Activated T-helper 17 cell treated with anti-CD3 and anti-CD28 coated beads, Interleukin-2, amount 50 U/mL, for 72 hours (primary cell): ENCODE measurements around the gene CCDC28A. TPM values are rescaled to one million over a fixed set of nuclear protein-coding genes. Genes with fewer than 3 reads are reported as not detected.

Experiments
- ATAC-seq: fragments of 150-1000 bp; cut with Tn5 transposase; replicated peaks from 2 replicates; pipeline ENCODE4 v1.10.0; 2021; ENCODE audit warnings: mild to moderate bottlenecking, moderate library complexity
- H3K27ac Mint-ChIP-seq: one replicate; pipeline ENCODE4 v1.8.0; 2022; ENCODE audit warnings: mixed read lengths
- H3K27me3 Mint-ChIP-seq: one replicate; pipeline ENCODE4 v1.8.0; 2022; ENCODE audit warnings: mixed read lengths
- H3K36me3 Mint-ChIP-seq: one replicate; pipeline ENCODE4 v1.8.0; 2022; ENCODE audit warnings: low read depth, mild to moderate bottlenecking, mixed read lengths
- H3K4me1 Mint-ChIP-seq: one replicate; pipeline ENCODE4 v1.8.0; 2022; ENCODE audit warnings: mixed read lengths
- H3K4me3 Mint-ChIP-seq: one replicate; pipeline ENCODE4 v1.8.0; 2022; ENCODE audit warnings: mild to moderate bottlenecking, mixed read lengths
- H3K9me3 Mint-ChIP-seq: one replicate; pipeline ENCODE4 v1.8.0; 2022; ENCODE audit warnings: mixed read lengths
- total RNA-seq, 2 donors: library from RNA; stranded (reverse); gene quantifications; one replicate each; pipeline ENCODE4 v1.2.3, GENCODE V29; 2022

Gene CCDC28A
- total RNA-seq, 2 donors from 2014 or later, result 16.8 to 28.2 TPM

- H3K36me3 Mint-ChIP-seq, result no peaks in the 10 kb centered on the region
- no peak for ATAC-seq
- H3K4me1 Mint-ChIP-seq, result no peaks in the 10 kb centered on the region
- peaks cover 3% of the 10 kb centered on the region for H3K27me3 Mint-ChIP-seq
- no peak overlapping the region for H3K4me3 Mint-ChIP-seq
- H3K9me3 Mint-ChIP-seq, result no peaks in the 10 kb centered on the region
- H3K27ac Mint-ChIP-seq, result no peak overlapping the region
Observed at GRCh38 chr6:138806889-138807288, 33.3 kb downstream of the CCDC28A start.

GRCh38 chr6:138809677-138810076 is 36.1 kb downstream of the CCDC28A start:
- H3K27ac Mint-ChIP-seq, result no peak overlapping the region
- no peaks in the 10 kb centered on the region for H3K36me3 Mint-ChIP-seq
- no peaks in the 10 kb centered on the region for H3K9me3 Mint-ChIP-seq
- ATAC-seq, result no peak
- no peaks in the 10 kb centered on the region for H3K4me1 Mint-ChIP-seq
- no peak overlapping the region for H3K4me3 Mint-ChIP-seq
- peaks cover 3% of the 10 kb centered on the region for H3K27me3 Mint-ChIP-seq

- peaks cover 7% of the 10 kb centered on the region for H3K4me1 Mint-ChIP-seq
- H3K27ac Mint-ChIP-seq, result no peak overlapping the region
- no peak for ATAC-seq
- H3K9me3 Mint-ChIP-seq, result no peaks in the 10 kb centered on the region
- peaks cover 3% of the 10 kb centered on the region for H3K27me3 Mint-ChIP-seq
- H3K4me3 Mint-ChIP-seq, result no peak overlapping the region
- no peaks in the 10 kb centered on the region for H3K36me3 Mint-ChIP-seq
Observed at GRCh38 chr6:138811866-138812265, 38.3 kb downstream of the CCDC28A start.

GRCh38 chr6:138814179-138814834 is 40.7 kb downstream of the CCDC28A start:
- Mint-ChIP-seq H3K9me3 (no peaks in the 10 kb centered on the region), H3K4me3 (no peak overlapping the region), H3K27ac (no peak overlapping the region)

GRCh38 chr6:138815221-138815620 is 41.7 kb downstream of the CCDC28A start:
- ATAC-seq, result no peak
- H3K27ac Mint-ChIP-seq, result peak overlapping the region; percentile 37

More at GRCh38 chr6:138814179-138814834, 40.7 kb downstream of the CCDC28A start:
- H3K36me3 Mint-ChIP-seq, result no peaks in the 10 kb centered on the region
- ATAC-seq, result no peak
- peaks cover 3% of the 10 kb centered on the region for H3K27me3 Mint-ChIP-seq
- peaks cover 26% of the 10 kb centered on the region for H3K4me1 Mint-ChIP-seq

GRCh38 chr6:138815797-138816528 is 42.4 kb downstream of the CCDC28A start:
- Mint-ChIP-seq H3K36me3 (no peaks in the 10 kb centered on the region), H3K4me3 (no peak overlapping the region), H3K4me1 (peaks cover 27% of the 10 kb centered on the region), H3K9me3 (no peaks in the 10 kb centered on the region), H3K27ac (peak overlapping the region; percentile 37), H3K27me3 (peaks cover 3% of the 10 kb centered on the region)
- ATAC-seq, result peak; percentile 34

More at GRCh38 chr6:138815221-138815620, 41.7 kb downstream of the CCDC28A start:
- Mint-ChIP-seq H3K4me3 (no peak overlapping the region), H3K36me3 (no peaks in the 10 kb centered on the region), H3K27me3 (peaks cover 3% of the 10 kb centered on the region), H3K4me1 (peaks cover 27% of the 10 kb centered on the region), H3K9me3 (no peaks in the 10 kb centered on the region)

- H3K36me3 Mint-ChIP-seq, result no peaks in the 10 kb centered on the region
- peak overlapping the region; percentile 52 for H3K4me3 Mint-ChIP-seq
- H3K9me3 Mint-ChIP-seq, result no peaks in the 10 kb centered on the region
- peak overlapping the region; percentile 83 for H3K27ac Mint-ChIP-seq
- peak; percentile 88 for ATAC-seq
- peaks cover 27% of the 10 kb centered on the region for H3K4me1 Mint-ChIP-seq
- peaks cover 3% of the 10 kb centered on the region for H3K27me3 Mint-ChIP-seq
Observed at GRCh38 chr6:138817799-138818198, 44.2 kb downstream of the CCDC28A start.

GRCh38 chr6:138818496-138819194 is 45.1 kb downstream of the CCDC28A start:
- peaks cover 27% of the 10 kb centered on the region for H3K4me1 Mint-ChIP-seq
- no peaks in the 10 kb centered on the region for H3K36me3 Mint-ChIP-seq
- H3K27me3 Mint-ChIP-seq, result peaks cover 3% of the 10 kb centered on the region
- H3K4me3 Mint-ChIP-seq, result peak overlapping the region; percentile 52
- peak overlapping the region; percentile 83 for H3K27ac Mint-ChIP-seq
- peak; percentile 69 for ATAC-seq
- no peaks in the 10 kb centered on the region for H3K9me3 Mint-ChIP-seq

- Mint-ChIP-seq H3K27me3 (no peaks in the 10 kb centered on the region), H3K27ac (no peak overlapping the region), H3K36me3 (no peaks in the 10 kb centered on the region), H3K9me3 (no peaks in the 10 kb centered on the region), H3K4me3 (no peak overlapping the region), H3K4me1 (peaks cover 24% of the 10 kb centered on the region)
- ATAC-seq, result no peak
Observed at GRCh38 chr6:138821519-138821918, 48.0 kb downstream of the CCDC28A start.

GRCh38 chr6:138824482-138825144 is 51.0 kb downstream of the CCDC28A start:
- Mint-ChIP-seq H3K4me3 (no peak overlapping the region), H3K36me3 (no peaks in the 10 kb centered on the region), H3K27me3 (no peaks in the 10 kb centered on the region), H3K27ac (no peak overlapping the region), H3K9me3 (no peaks in the 10 kb centered on the region), H3K4me1 (peaks cover 5% of the 10 kb centered on the region)
- peak; percentile 84 for ATAC-seq

GRCh38 chr6:138830248-138830647 is 56.7 kb downstream of the CCDC28A start:
- H3K27me3 Mint-ChIP-seq, result no peaks in the 10 kb centered on the region
- no peaks in the 10 kb centered on the region for H3K9me3 Mint-ChIP-seq
- no peaks in the 10 kb centered on the region for H3K36me3 Mint-ChIP-seq
- H3K27ac Mint-ChIP-seq, result no peak overlapping the region
- no peak for ATAC-seq
- H3K4me1 Mint-ChIP-seq, result no peaks in the 10 kb centered on the region
- no peak overlapping the region for H3K4me3 Mint-ChIP-seq

- no peak overlapping the region for H3K4me3 Mint-ChIP-seq
- no peaks in the 10 kb centered on the region for H3K4me1 Mint-ChIP-seq
- no peak overlapping the region for H3K27ac Mint-ChIP-seq
- ATAC-seq, result no peak
- no peaks in the 10 kb centered on the region for H3K9me3 Mint-ChIP-seq
- no peaks in the 10 kb centered on the region for H3K36me3 Mint-ChIP-seq
- no peaks in the 10 kb centered on the region for H3K27me3 Mint-ChIP-seq
Observed at GRCh38 chr6:138832182-138832581, 58.6 kb downstream of the CCDC28A start.

- ATAC-seq, result no peak
- no peak overlapping the region for H3K27ac Mint-ChIP-seq
- no peaks in the 10 kb centered on the region for H3K36me3 Mint-ChIP-seq
- H3K4me3 Mint-ChIP-seq, result no peak overlapping the region
- no peaks in the 10 kb centered on the region for H3K27me3 Mint-ChIP-seq
- no peaks in the 10 kb centered on the region for H3K4me1 Mint-ChIP-seq
- no peaks in the 10 kb centered on the region for H3K9me3 Mint-ChIP-seq
Observed at GRCh38 chr6:138833816-138834539, 60.4 kb downstream of the CCDC28A start.

GRCh38 chr6:138837246-138837645 is 63.7 kb downstream of the CCDC28A start:
- no peaks in the 10 kb centered on the region for H3K36me3 Mint-ChIP-seq
- H3K27ac Mint-ChIP-seq, result no peak overlapping the region
- no peak overlapping the region for H3K4me3 Mint-ChIP-seq
- H3K27me3 Mint-ChIP-seq, result no peaks in the 10 kb centered on the region
- no peaks in the 10 kb centered on the region for H3K9me3 Mint-ChIP-seq
- ATAC-seq, result no peak
- no peaks in the 10 kb centered on the region for H3K4me1 Mint-ChIP-seq
